GM12874 (cell line): ENCODE results near the gene CEMIP.

Experiments
- TF ChIP-seq, protein P1 (sequence below): IDR thresholded peaks from 2 replicates; pipeline ENCODE4 v1.5.1; 2011; ENCODE audit warnings: low read depth, mild to moderate bottlenecking, control low read depth, low read length, moderate library complexity; ENCODE audit not compliant: insufficient read depth

CEMIP gene

GRCh38 chr15:80852676-80853075 lies 73.5 kb downstream of the CEMIP start:
- TF ChIP-seq, protein P1, sequence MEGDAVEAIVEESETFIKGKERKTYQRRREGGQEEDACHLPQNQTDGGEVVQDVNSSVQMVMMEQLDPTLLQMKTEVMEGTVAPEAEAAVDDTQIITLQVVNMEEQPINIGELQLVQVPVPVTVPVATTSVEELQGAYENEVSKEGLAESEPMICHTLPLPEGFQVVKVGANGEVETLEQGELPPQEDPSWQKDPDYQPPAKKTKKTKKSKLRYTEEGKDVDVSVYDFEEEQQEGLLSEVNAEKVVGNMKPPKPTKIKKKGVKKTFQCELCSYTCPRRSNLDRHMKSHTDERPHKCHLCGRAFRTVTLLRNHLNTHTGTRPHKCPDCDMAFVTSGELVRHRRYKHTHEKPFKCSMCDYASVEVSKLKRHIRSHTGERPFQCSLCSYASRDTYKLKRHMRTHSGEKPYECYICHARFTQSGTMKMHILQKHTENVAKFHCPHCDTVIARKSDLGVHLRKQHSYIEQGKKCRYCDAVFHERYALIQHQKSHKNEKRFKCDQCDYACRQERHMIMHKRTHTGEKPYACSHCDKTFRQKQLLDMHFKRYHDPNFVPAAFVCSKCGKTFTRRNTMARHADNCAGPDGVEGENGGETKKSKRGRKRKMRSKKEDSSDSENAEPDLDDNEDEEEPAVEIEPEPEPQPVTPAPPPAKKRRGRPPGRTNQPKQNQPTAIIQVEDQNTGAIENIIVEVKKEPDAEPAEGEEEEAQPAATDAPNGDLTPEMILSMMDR: no peak

DNA sequence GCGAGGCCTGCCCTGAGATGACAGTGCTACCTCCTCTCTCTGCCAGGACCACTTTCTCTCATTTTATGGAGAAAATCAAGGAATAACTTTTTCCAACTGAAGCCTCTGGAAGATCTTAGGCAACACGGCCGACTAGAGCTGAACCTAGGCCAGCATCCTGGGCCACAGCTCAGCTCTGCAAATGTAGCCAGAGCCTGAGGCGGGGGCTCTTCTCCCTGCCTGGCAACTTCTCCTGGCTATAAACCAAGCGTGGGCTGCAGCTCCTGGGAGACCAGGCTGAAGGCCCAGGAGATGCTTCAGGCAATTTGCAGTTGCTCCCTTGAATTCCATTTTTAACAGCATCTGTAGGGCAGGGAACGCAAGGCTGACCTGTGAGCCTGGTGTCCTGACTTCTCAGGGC lies 74.9 kb downstream of the CEMIP start:
- TF ChIP-seq, protein P1: no peak

GRCh38 chr15:80855206-80855605 lies 76.0 kb downstream of the CEMIP start:
- TF ChIP-seq, protein P1: no peak

DNA sequence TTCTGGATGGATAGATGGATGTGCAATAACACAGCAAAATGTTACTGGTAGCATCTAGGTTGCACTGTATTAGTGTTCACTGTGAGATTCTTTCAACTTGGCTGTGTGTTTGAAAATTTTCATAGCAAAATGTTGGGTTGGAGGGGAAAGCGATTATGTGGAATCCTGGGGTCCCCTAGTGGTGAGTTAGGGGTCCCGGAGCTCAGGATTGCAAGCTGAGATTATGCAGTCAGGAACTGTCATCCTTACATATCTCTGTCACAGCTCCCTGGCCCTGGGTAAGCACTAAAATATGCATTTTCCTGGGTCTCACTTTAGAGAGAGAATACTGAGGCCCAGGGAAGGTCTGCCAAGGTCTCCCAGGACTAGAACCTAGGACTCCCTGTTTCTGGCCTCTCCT lies 77.2 kb downstream of the CEMIP start:
- TF ChIP-seq, protein P1: 0 out of 2 replicates have a peak, but pooled peaks have one; percentile 24

- TF ChIP-seq, protein P1: no peak
Measured at GRCh38 chr15:80856809-80857377, 77.7 kb downstream of the CEMIP start.

GRCh38 chr15:80861731-80862170 lies 82.6 kb downstream of the CEMIP start:
- TF ChIP-seq, protein P1: no peak

GRCh38 chr15:80864666-80865065 lies 85.5 kb downstream of the CEMIP start:
- TF ChIP-seq, protein P1: no peak
